OCI-LY3 (cell line): ENCODE results near the gene FKBP10.

ENCODE experiments used
- CTCF ChIP-seq: fragments of 200-600, 300-600 bp; sonication (generic); IDR thresholded peaks from 2 replicates; pipeline ENCODE4 v1.5.1; 2014; ENCODE audit warnings: antibody characterized with exemption, low read length, low read depth
- EZH2phosphoT487 ChIP-seq: fragments of 200-600 bp; shearing (Covaris generic); IDR thresholded peaks from 2 replicates; pipeline ENCODE4 v1.6.1; 2018; ENCODE audit warnings: antibody characterized with exemption, mixed run types, low read depth

GRCh38 chr17:41796121-41796895 lies 16.5 kb upstream of the FKBP10 start:
- TF ChIP-seq CTCF: no peak
- TF ChIP-seq EZH2phosphoT487: no peak
